ENCODE data around the gene LACTBL1.

LACTBL1 gene

DNA sequence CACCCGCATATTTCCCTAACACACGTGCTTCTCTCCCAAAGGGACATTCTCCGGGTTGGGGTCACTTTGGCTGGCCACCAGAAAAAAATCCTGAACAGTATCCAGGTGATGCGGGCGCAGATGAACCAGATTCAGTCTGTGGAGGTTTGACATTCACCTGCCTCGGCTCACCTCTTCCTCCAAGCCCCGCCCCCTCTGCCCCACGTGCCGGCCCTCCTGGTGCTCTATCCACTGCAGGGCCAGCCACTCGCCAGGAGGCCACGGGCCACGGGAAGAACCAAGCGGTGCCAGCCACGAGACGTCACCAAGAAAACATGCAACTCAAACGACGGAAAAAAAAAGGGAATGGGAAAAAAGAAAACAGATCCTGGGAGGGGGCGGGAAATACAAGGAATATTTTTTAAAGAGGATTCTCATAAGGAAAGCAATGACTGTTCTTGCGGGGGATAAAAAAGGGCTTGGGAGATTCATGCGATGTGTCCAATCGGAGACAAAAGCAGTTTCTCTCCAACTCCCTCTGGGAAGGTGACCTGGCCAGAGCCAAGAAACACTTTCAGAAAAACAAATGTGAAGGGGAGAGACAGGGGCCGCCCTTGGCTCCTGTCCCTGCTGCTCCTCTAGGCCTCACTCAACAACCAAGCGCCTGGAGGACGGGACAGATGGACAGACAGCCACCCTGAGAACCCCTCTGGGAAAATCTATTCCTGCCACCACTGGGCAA is 59.1 kb downstream of the LACTBL1 start:
- no peak for DNase-seq (ENCODE audit: low spot score)

DNA sequence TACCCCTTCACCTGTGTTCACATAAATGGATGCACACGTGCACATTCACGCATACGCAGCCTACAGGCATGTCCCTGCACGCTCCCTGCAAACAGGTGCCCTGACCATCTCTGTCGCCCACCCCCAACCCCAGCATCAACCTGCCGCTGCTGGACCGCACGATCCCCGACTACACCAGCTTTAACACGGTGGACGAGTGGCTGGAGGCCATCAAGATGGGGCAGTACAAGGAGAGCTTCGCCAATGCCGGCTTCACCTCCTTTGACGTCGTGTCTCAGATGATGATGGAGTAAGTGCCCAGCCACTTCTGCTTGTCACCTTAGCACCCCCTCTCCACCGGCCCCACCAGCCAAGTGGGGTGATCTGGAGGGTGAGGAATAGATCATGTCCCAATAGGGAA is 60.4 kb downstream of the LACTBL1 start:
- no peak for DNase-seq (ENCODE audit: low spot score)

DNA sequence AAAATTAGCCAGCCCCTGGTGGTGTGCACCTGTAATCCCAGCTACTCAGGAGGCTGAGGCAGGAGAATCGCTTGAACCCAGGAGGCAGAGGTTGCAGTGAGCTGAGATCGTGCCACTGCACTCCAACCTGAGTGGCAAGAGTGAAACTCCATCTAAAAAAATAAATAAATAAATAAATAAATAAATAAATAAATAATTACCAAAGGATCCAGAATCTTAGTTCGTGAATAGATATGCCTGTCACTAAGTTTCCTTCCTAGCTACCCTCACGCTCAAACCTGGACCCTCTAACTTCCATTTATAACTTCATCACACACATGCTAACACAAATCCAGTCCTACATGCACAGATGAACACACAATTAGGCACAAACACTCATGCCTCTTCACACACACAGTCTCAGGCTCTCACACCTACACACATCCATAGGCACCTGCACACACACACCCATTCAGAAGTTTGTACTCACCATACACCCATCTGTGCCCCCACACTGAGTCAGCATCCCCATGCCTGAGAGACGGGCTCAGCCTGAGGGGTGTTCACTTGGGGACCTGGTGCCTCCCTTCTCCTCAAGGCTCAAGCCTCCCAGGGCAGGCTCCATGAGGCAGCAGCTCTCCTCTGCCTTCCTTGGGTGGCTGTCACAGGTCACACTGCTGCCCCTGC is 61.5 kb downstream of the LACTBL1 start:
- no peak for DNase-seq (ENCODE audit: low spot score)

DNA sequence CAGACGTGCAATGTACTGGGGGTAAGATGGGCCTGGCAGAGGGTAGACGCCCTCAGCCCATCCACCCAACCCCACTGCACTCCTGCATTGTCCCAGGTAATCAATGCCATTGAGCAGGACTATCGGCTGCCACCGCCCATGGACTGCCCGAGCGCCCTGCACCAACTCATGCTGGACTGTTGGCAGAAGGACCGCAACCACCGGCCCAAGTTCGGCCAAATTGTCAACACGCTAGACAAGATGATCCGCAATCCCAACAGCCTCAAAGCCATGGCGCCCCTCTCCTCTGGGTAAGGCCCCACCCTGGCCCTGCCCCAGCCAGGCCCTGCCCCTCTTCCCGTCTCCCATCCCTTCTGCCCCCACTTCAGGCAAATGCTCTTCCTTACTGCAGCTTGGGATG is 62.4 kb downstream of the LACTBL1 start:
- DNase-seq (ENCODE audit: low spot score) = no peak

DNA sequence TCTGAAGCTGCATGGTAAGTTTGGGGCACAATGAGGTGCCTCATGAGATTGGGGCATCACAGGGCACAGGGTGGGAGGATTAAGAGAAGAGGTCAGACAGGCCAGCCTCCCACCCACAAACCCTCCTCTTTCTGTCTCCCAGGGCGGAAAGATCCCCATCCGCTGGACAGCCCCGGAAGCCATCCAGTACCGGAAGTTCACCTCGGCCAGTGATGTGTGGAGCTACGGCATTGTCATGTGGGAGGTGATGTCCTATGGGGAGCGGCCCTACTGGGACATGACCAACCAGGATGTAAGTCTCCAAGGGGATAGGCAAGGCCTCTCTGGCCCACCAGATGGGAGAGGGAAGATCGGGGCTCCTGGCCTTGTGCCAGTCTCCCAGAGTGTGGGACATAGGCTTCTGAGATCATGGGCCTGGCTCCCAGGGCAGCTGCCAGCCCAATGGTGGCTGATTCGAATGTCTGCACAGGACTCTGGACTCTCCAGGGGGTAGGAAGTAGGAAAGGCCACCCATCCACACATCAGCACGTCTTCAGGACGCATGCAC is 63.7 kb downstream of the LACTBL1 start:
- DNase-seq (ENCODE audit: low spot score) = no peak

DNA sequence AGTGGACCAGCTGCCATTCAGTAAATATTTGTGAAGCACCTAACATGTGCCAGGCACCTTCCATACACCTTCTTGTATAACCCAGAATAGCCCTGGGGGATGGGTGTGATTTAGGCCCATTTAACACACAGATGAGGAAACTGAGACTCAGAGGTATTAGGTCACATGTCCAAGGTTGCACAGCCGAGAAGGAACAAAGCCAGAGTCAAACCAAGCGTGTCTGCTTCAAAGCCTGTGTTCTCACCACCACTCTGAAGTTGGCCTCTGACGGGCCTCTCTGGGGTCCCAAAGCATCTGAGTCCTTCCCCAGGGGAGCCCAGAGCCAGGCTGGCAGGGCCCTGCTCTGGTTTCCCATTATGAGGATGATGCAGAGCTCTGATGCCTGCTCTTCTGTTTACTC is 65.1 kb downstream of the LACTBL1 start:
- no peak for DNase-seq (ENCODE audit: low spot score)

DNA sequence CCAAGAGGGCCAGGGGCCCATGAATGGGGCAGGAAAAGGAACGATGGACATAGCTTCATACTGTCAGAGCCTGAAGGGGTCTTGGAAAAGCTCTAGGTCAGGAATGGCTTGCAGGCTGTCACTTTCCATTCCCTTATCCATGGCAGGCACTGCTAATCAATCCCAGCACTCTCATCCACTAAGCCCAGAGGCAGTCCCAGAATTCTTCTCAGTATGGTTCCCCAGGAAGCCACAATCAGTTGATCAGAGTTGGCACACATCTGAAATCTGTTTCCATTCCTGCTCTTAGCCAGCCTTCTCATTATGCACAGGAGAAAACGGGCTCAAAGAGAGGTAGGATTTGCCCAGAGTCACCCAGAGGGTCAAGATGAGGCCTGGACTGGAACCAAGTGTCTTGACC is 65.7 kb downstream of the LACTBL1 start:
- no peak for DNase-seq (ENCODE audit: low spot score)

DNA sequence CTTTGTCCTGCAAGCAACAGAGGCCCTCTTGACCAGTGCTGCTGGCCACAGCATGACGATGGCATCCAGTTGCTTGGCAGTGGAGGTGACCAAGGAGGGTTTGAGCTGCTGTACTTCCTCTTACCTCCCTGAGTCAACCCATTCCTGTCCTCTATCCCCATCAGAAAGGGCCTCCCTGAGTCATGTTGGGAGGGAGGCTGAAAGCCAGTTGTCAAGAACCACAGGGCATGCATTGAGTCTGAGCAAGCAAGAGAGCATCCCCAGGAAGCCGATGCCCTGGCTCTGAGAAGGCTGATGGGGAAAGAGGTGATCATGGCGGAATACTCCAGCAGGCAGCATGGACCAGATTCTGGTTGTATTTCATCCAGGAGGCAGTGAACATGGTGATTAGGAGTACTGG is 69.6 kb downstream of the LACTBL1 start:
- no peak for DNase-seq (ENCODE audit: low spot score)
